Measurements from ENCODE around the gene BOD1L2.

GRCh38 chr18:57113799-57114420 is 33.0 kb upstream of the BOD1L2 start:
- TF ChIP-seq, protein P1, sequence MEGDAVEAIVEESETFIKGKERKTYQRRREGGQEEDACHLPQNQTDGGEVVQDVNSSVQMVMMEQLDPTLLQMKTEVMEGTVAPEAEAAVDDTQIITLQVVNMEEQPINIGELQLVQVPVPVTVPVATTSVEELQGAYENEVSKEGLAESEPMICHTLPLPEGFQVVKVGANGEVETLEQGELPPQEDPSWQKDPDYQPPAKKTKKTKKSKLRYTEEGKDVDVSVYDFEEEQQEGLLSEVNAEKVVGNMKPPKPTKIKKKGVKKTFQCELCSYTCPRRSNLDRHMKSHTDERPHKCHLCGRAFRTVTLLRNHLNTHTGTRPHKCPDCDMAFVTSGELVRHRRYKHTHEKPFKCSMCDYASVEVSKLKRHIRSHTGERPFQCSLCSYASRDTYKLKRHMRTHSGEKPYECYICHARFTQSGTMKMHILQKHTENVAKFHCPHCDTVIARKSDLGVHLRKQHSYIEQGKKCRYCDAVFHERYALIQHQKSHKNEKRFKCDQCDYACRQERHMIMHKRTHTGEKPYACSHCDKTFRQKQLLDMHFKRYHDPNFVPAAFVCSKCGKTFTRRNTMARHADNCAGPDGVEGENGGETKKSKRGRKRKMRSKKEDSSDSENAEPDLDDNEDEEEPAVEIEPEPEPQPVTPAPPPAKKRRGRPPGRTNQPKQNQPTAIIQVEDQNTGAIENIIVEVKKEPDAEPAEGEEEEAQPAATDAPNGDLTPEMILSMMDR (IDR thresholded peaks at IDR 0.05), result no peak
- no peak for TF ChIP-seq POLR2A (IDR thresholded peaks at IDR 0.05)
